DND-41 (cell line): ENCODE results near the gene FTL.

Experiments used
- ATAC-seq: fragments of 200-7000 bp; cut with Tn5 transposase; 3 replicates; pipeline ENCODE4 v1.9.1; 2021; ENCODE audit warnings: low read depth; ENCODE audit not compliant: insufficient read depth
- DNase-seq: peaks from one replicate; pipeline ENCODE4 v3.0.0-alpha.2; 2020
- H2AFZ ChIP-seq: 2 replicates; pipeline ENCODE4 v1.6.0; 2012; ENCODE audit warnings: low read depth, low read length
- H3K27ac ChIP-seq: 2 replicates; pipeline ENCODE4 v1.5.1; 2012; ENCODE audit warnings: low read length, inconsistent platforms
- H3K27me3 ChIP-seq: fragments of 200-600 bp; sonication (generic); 2 replicates; pipeline ENCODE4 v1.6.0; 2012; ENCODE audit warnings: low read length, mild to moderate bottlenecking, inconsistent platforms; ENCODE audit not compliant: insufficient read depth, poor library complexity
- H3K36me3 ChIP-seq: 2 replicates; pipeline ENCODE4 v1.5.1; 2012; ENCODE audit warnings: low read length, inconsistent platforms; ENCODE audit not compliant: insufficient read depth
- H3K4me1 ChIP-seq: 2 replicates; pipeline ENCODE4 v1.5.1; 2012; ENCODE audit warnings: mild to moderate bottlenecking, low read length; ENCODE audit not compliant: insufficient read depth
- H3K4me2 ChIP-seq: 2 replicates; pipeline ENCODE4 v1.6.0; 2012; ENCODE audit warnings: mild to moderate bottlenecking, moderate library complexity, low read length, inconsistent platforms; ENCODE audit not compliant: insufficient read depth
- H3K4me3 ChIP-seq, 2 experiments: fragments of 200-600 bp in 1 of 2; shearing (Covaris generic) in 1 of 2; 2 replicates each; pipeline ENCODE4 v1.5.1; 2012 to 2016; ENCODE audit warnings: inconsistent platforms in 2 of 2, low read length in 2 of 2, mild to moderate bottlenecking in 2 of 2, low read depth in 1 of 2, moderate library complexity in 1 of 2
- H3K79me2 ChIP-seq: 2 replicates; pipeline ENCODE4 v1.6.0; 2012; ENCODE audit warnings: low read length, inconsistent platforms; ENCODE audit not compliant: insufficient read depth
- H3K9ac ChIP-seq: 2 replicates; pipeline ENCODE4 v1.6.0; 2012; ENCODE audit warnings: low read depth, mild to moderate bottlenecking, inconsistent platforms, low read length, moderate library complexity
- H3K9me3 ChIP-seq: 2 replicates; pipeline ENCODE4 v1.5.1; 2012; ENCODE audit warnings: low read length, moderate library complexity, mild to moderate bottlenecking, inconsistent platforms; ENCODE audit not compliant: insufficient read depth, severe bottlenecking
- H4K20me1 ChIP-seq: 2 replicates; pipeline ENCODE4 v1.6.0; 2012; ENCODE audit warnings: low read length; ENCODE audit not compliant: insufficient read depth
- EZH2 ChIP-seq: IDR thresholded peaks from 3 replicates; pipeline ENCODE4 v1.6.1; 2012; ENCODE audit warnings: borderline replicate concordance, low read depth, mild to moderate bottlenecking, moderate library complexity, low read length, inconsistent platforms; ENCODE audit not compliant: severe bottlenecking
- TF ChIP-seq, protein P1 (sequence below): IDR thresholded peaks from 2 replicates; pipeline ENCODE4 v1.5.1; 2012; ENCODE audit warnings: borderline replicate concordance, low read length, moderate library complexity, mild to moderate bottlenecking; ENCODE audit not compliant: poor library complexity, severe bottlenecking; ENCODE audit errors: extremely low read depth

Gene FTL

GRCh38 chr19:48968813-48969218, 3.7 kb downstream of the FTL start:
- Histone ChIP-seq H3K9ac (no peak overlapping the region), H3K27ac (no peak overlapping the region), H3K4me3 (no peak overlapping the region), H2AFZ (no peak overlapping the region), H3K27me3 (no peaks in the 10 kb centered on the region), H3K4me1 (peaks cover 35% of the 10 kb centered on the region), H3K4me2 (no peak overlapping the region), H4K20me1 (peaks cover 14% of the 10 kb centered on the region), H3K36me3 (peaks cover 63% of the 10 kb centered on the region), H3K9me3 (no peaks in the 10 kb centered on the region), H3K79me2 (peaks cover 22% of the 10 kb centered on the region)
- no peak for DNase-seq
- TF ChIP-seq, protein P1, sequence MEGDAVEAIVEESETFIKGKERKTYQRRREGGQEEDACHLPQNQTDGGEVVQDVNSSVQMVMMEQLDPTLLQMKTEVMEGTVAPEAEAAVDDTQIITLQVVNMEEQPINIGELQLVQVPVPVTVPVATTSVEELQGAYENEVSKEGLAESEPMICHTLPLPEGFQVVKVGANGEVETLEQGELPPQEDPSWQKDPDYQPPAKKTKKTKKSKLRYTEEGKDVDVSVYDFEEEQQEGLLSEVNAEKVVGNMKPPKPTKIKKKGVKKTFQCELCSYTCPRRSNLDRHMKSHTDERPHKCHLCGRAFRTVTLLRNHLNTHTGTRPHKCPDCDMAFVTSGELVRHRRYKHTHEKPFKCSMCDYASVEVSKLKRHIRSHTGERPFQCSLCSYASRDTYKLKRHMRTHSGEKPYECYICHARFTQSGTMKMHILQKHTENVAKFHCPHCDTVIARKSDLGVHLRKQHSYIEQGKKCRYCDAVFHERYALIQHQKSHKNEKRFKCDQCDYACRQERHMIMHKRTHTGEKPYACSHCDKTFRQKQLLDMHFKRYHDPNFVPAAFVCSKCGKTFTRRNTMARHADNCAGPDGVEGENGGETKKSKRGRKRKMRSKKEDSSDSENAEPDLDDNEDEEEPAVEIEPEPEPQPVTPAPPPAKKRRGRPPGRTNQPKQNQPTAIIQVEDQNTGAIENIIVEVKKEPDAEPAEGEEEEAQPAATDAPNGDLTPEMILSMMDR: no peak
- no peak for TF ChIP-seq EZH2
- no peak for ATAC-seq

- peak; percentile 67 for ATAC-seq
- no peak overlapping the region for H3K9ac ChIP-seq
These were observed 4.4 kb downstream of the FTL start for GRCh38 chr19:48969276-48970138.

GRCh38 chr19:48970139-48970766, 5.1 kb downstream of the FTL start:
- Histone ChIP-seq H3K4me2 (no peak overlapping the region), H3K36me3 (peaks cover 71% of the 10 kb centered on the region), H3K27me3 (no peaks in the 10 kb centered on the region), H3K4me1 (peaks cover 24% of the 10 kb centered on the region), H2AFZ (no peak overlapping the region), H4K20me1 (peaks cover 14% of the 10 kb centered on the region), H3K4me3 (no peak overlapping the region), H3K9ac (no peak overlapping the region), H3K79me2 (peaks cover 17% of the 10 kb centered on the region), H3K9me3 (no peaks in the 10 kb centered on the region), H3K27ac (peak overlapping the region; percentile 7; the same call in 1 of the 2 replicates)
- TF ChIP-seq EZH2: no peak
- TF ChIP-seq, protein P1: no peak
- DNase-seq (no peak), ATAC-seq (no peak)

More at GRCh38 chr19:48969276-48970138, 4.4 kb downstream of the FTL start:
- no peak overlapping the region for H3K4me2 ChIP-seq
- peaks cover 14% of the 10 kb centered on the region for H4K20me1 ChIP-seq
- DNase-seq: peak; percentile 84
- no peak overlapping the region for H3K4me3 ChIP-seq
- no peaks in the 10 kb centered on the region for H3K9me3 ChIP-seq
- peak overlapping the region; percentile 51; the same call in 1 of the 2 replicates for H3K27ac ChIP-seq
- peaks cover 20% of the 10 kb centered on the region for H3K79me2 ChIP-seq
- TF ChIP-seq EZH2: no peak
- TF ChIP-seq, protein P1: no peak
- peaks cover 69% of the 10 kb centered on the region for H3K36me3 ChIP-seq
- H3K27me3 ChIP-seq: no peaks in the 10 kb centered on the region
- peaks cover 28% of the 10 kb centered on the region for H3K4me1 ChIP-seq
- no peak overlapping the region for H2AFZ ChIP-seq
